SK-N-SH (cell line): ENCODE measurements around the gene MMS19. TPM values are rescaled to one million over a fixed set of nuclear protein-coding genes. Genes with fewer than 3 reads are reported as not detected.

Source experiments
- CTCF ChIA-PET: fragments of 300-600, 350-600 bp; formaldehyde crosslinking; extraction: SDS; loops from one replicate; lab custom pipeline; 2021; lab: Yijun Ruan, JAX
- POLR2A ChIA-PET: fragments of 350-600 bp; sonication (Branson Sonifier 250); formaldehyde crosslinking; extraction: SDS; loops from one replicate; lab custom pipeline; 2020; ENCODE audit warnings: antibody characterized with exemption, inconsistent platforms; lab: Yijun Ruan, JAX
- DNase-seq: peaks from one replicate; pipeline ENCODE4 v3.0.0; 2012
- H2AFZ ChIP-seq: fragments of 200-600 bp; sonication (generic); 2 replicates; pipeline ENCODE4 v1.8.1; 2016; ENCODE audit warnings: antibody characterized with exemption, mild to moderate bottlenecking, low read depth
- H3F3A ChIP-seq: fragments of 200-600 bp; sonication (generic); replicated peaks from 2 replicates; pipeline ENCODE3; 2016; ENCODE audit warnings: antibody characterized with exemption, mild to moderate bottlenecking; ENCODE audit not compliant: insufficient read depth
- H3K27ac ChIP-seq, 2 experiments: fragments of 200-500 bp in 1 of 2; fragments of 200-600 bp in 1 of 2; sonication (Bioruptor generic) in 1 of 2; sonication (generic), shearing (Covaris generic) in 1 of 2; 2 replicates each; pipeline versions ENCODE4 v1.5.1 to v1.6.1; 2014 to 2016; ENCODE audit warnings: low read depth in 2 of 2, inconsistent platforms in 1 of 2, low read length in 1 of 2, mild to moderate bottlenecking in 1 of 2, mixed read lengths in 1 of 2
- H3K27me3 ChIP-seq: fragments of 200-600 bp; sonication (generic), shearing (Covaris generic); 2 replicates; pipeline ENCODE4 v1.6.1; 2016; ENCODE audit warnings: mixed run types; ENCODE audit not compliant: insufficient read depth
- H3K36me3 ChIP-seq, 2 experiments: fragments of 200-500 bp in 1 of 2; fragments of 200-600 bp in 1 of 2; sonication (Bioruptor generic) in 1 of 2; sonication (generic) in 1 of 2; replicated peaks in 1 of 2; 2 replicates each; pipeline versions ENCODE3 to v1.5.1; 2014 to 2016; ENCODE audit warnings: low read length in 1 of 2, mild to moderate bottlenecking in 1 of 2; ENCODE audit not compliant: insufficient read depth in 2 of 2, control insufficient read depth in 1 of 2
- H3K4me1 ChIP-seq, 2 experiments: fragments of 200-500 bp in 1 of 2; fragments of 200-600 bp in 1 of 2; sonication (Bioruptor generic) in 1 of 2; sonication (generic), shearing (Covaris generic) in 1 of 2; 2 replicates each; pipeline versions ENCODE4 v1.5.1 to v1.6.1; 2014 to 2016; ENCODE audit warnings: low read depth in 1 of 2, low read length in 1 of 2, mixed run types in 1 of 2; ENCODE audit not compliant: insufficient read depth in 2 of 2, control insufficient read depth in 1 of 2
- H3K4me2 ChIP-seq: fragments of 200-600 bp; sonication (generic), shearing (Covaris generic); 2 replicates; pipeline ENCODE4 v1.6.1; 2017; ENCODE audit warnings: mixed run types
- H3K4me3 ChIP-seq, 2 experiments: fragments of 200-500 bp in 1 of 2; fragments of 200-600 bp in 1 of 2; sonication (Bioruptor generic) in 1 of 2; sonication (generic), shearing (Covaris generic) in 1 of 2; 2 replicates each; pipeline versions ENCODE4 v1.5.1 to v1.8.1; 2014 to 2016; ENCODE audit warnings: low read depth in 2 of 2, inconsistent platforms in 1 of 2, low read length in 1 of 2, mild to moderate bottlenecking in 1 of 2, mixed read lengths in 1 of 2, moderate library complexity in 1 of 2
- H3K79me2 ChIP-seq: fragments of 200-600 bp; sonication (generic); 2 replicates; pipeline ENCODE4 v1.8.1; 2017; ENCODE audit warnings: mild to moderate bottlenecking; ENCODE audit not compliant: insufficient read depth
- H3K9ac ChIP-seq: fragments of 200-600 bp; sonication (generic); 2 replicates; pipeline ENCODE4 v1.6.1; 2017; ENCODE audit warnings: mixed run types
- H3K9me2 ChIP-seq: fragments of 200-600 bp; sonication (generic); 2 replicates; pipeline ENCODE4 v1.6.1; 2017; ENCODE audit warnings: mixed run types
- H3K9me3 ChIP-seq: fragments of 200-600 bp; sonication (generic); 2 replicates; pipeline ENCODE4 v1.6.1; 2017; ENCODE audit warnings: mixed run types, mild to moderate bottlenecking, moderate library complexity
- H4K20me1 ChIP-seq: fragments of 200-600 bp; sonication (generic); 2 replicates; pipeline ENCODE4 v1.6.1; 2017; ENCODE audit warnings: mild to moderate bottlenecking, mixed run types; ENCODE audit not compliant: insufficient read depth
- CHD2 ChIP-seq: fragments of 150-350 bp; IDR thresholded peaks from 2 replicates; pipeline ENCODE4 v1.6.1; 2018; ENCODE audit warnings: low read length; ENCODE audit not compliant: partially characterized antibody
- EP300 ChIP-seq, 2 experiments: IDR thresholded peaks; 2 replicates each; pipeline versions ENCODE4 v1.4.0 to v1.6.1; 2012; ENCODE audit warnings: borderline replicate concordance in 1 of 2, low read depth in 1 of 2, low read length in 1 of 2
- PBX3 ChIP-seq: IDR thresholded peaks from 2 replicates; pipeline ENCODE4; 2012
- REST ChIP-seq: IDR thresholded peaks from 2 replicates; pipeline ENCODE4 v1.6.1; 2012; ENCODE audit warnings: mild to moderate bottlenecking, low read depth, low read length, moderate library complexity
- RXRA ChIP-seq: IDR thresholded peaks from 2 replicates; pipeline ENCODE4 v1.4.0; 2012; ENCODE audit warnings: low read depth, mild to moderate bottlenecking, borderline replicate concordance
- SIN3A ChIP-seq: IDR thresholded peaks from 2 replicates; pipeline ENCODE4 v1.6.1; 2012; ENCODE audit warnings: low read depth, mild to moderate bottlenecking, low read length, moderate library complexity, borderline replicate concordance
- TAF1 ChIP-seq: IDR thresholded peaks from 2 replicates; pipeline ENCODE4 v1.6.1; 2012; ENCODE audit warnings: low read depth, mild to moderate bottlenecking, low read length, moderate library complexity, borderline replicate concordance
- TEAD4 ChIP-seq: IDR thresholded peaks from 2 replicates; pipeline ENCODE4 v1.4.0; 2012; ENCODE audit warnings: mild to moderate bottlenecking, borderline replicate concordance; ENCODE audit not compliant: insufficient read depth
- WGBS: methylation state at CpG from one replicate; pipeline ENCODE4 v1.1.6; 2017; ENCODE audit warnings: low lambda C conversion rate; 5-methylcytosine and 5-hydroxymethylcytosine counted together
- polyA plus RNA-seq, 3 experiments: library from polyadenylated mRNA; depleted of rRNA; stranded (reverse); fragments of >200 nt; gene quantifications; 2 replicates each; pipeline ENCODE4 v1.2.3, GENCODE V29; 2012
- TF ChIP-seq, protein P1 (sequence below): fragments of 200-600 bp; sonication (generic); IDR thresholded peaks from 2 replicates; pipeline ENCODE4 v1.6.1; 2017; ENCODE audit warnings: antibody characterized with exemption, mild to moderate bottlenecking, moderate library complexity

Gene MMS19
- polyA plus RNA-seq, 1 of the 3 experiments (the other 2 are of a cell fraction), result 56.9 TPM

GRCh38 chr10:97515271-97515978 lies 17.2 kb upstream of the MMS19 start (continued):
- TF ChIP-seq REST (no peak), CHD2 (no peak), EP300 (IDR thresholded peaks at IDR 0.05; ENCODE audit: borderline replicate concordance in 1 of 2, low read depth in 1 of 2, low read length in 1 of 2) (no peak)

- Histone ChIP-seq H3K36me3 (no peaks in the 10 kb centered on the region), H3K79me2 (peaks cover 62% of the 10 kb centered on the region), H3F3A (peaks cover 5% of the 10 kb centered on the region), H3K27ac (no peak overlapping the region), H3K9me3 (no peaks in the 10 kb centered on the region), H3K4me2 (no peak overlapping the region), H3K4me1 (peaks cover 12 to 18% of the 10 kb centered on the region in 2 experiments), H3K9me2 (no peaks in the 10 kb centered on the region), H3K9ac (no peak overlapping the region), H3K27me3 (no peaks in the 10 kb centered on the region), H4K20me1 (peaks cover 93% of the 10 kb centered on the region), H2AFZ (no peak overlapping the region), H3K4me3 (no peak overlapping the region)
- no peak for TF ChIP-seq PBX3
- no peak for TF ChIP-seq SIN3A
- TF ChIP-seq TEAD4, result no peak
- no peak for TF ChIP-seq RXRA
- TF ChIP-seq TAF1, result no peak
- TF ChIP-seq, protein P1, sequence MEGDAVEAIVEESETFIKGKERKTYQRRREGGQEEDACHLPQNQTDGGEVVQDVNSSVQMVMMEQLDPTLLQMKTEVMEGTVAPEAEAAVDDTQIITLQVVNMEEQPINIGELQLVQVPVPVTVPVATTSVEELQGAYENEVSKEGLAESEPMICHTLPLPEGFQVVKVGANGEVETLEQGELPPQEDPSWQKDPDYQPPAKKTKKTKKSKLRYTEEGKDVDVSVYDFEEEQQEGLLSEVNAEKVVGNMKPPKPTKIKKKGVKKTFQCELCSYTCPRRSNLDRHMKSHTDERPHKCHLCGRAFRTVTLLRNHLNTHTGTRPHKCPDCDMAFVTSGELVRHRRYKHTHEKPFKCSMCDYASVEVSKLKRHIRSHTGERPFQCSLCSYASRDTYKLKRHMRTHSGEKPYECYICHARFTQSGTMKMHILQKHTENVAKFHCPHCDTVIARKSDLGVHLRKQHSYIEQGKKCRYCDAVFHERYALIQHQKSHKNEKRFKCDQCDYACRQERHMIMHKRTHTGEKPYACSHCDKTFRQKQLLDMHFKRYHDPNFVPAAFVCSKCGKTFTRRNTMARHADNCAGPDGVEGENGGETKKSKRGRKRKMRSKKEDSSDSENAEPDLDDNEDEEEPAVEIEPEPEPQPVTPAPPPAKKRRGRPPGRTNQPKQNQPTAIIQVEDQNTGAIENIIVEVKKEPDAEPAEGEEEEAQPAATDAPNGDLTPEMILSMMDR, result no peak
- DNase-seq, result no peak
- ChIA-PET POLR2A (no interaction called here), CTCF (interaction anchor here (1.0 kb wide), 1 partner anchor 99 kb away, joined by 3 read pairs; no protein-coding TSS in a partner anchor)
- WGBS, result 87% methylated on average over 8 of the region's 10 CpGs
Observed at GRCh38 chr10:97514344-97514743, 16.1 kb upstream of the MMS19 start.
